ENCODE results near the gene SMYD3. TPM values are rescaled to one million over a fixed set of nuclear protein-coding genes. Genes with fewer than 3 reads are reported as not detected.

Gene SMYD3
- total RNA-seq, 4 donors from 2014 or later = 11.6 to 26.9 (median 18.3) TPM

DNA sequence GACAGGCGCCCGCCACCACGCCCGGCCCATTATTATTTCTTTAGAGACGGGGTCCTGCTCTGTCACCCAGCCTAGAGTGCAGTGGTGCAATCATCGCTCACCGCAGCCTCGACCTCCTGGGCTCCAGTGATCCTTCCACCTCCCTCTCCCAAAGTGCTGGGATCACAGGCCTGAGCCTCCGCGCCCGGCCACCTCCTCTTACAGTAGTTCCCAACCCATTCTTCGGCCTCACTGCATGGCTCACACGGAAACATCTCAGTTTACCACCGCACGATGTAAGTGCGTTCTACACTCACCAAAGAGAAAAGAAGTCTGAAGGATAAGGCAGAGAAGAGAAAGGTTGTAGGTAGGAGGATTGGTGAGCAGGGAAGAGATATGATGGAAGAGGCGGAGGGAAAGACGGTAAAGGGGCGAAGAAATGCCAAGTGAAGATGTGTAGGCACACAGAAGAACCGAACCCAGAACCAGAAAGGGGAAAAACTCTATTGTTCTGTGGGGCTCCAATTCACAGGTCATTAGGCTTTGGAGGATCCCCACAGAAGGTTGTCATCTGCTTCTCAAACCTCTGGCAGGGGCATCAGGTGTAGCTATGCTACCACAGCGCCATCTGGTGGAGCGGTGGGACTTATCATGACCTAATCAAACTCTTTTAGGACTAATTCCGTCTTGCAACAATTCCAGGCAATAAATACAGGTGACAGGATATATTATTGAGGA is 504.2 kb downstream of the SMYD3 start:
- WGBS, 2 donors (ENCODE audit: low coverage in 1 of 2) = 55 to 56% methylated on average over 7 to 8 of the region's 23 CpGs
- Histone ChIP-seq H3K4me3 (no peak overlapping the region), H3K9me3 (no peaks in the 10 kb centered on the region), H3K36me3 (no peaks in the 10 kb centered on the region), H3K27ac (no peak overlapping the region), H3K4me1 (peaks cover 0 to 23% (median 0%) of the 10 kb centered on the region in 3 donors), H3K27me3 (no peaks in the 10 kb centered on the region)
- TF ChIP-seq EP300 (IDR thresholded peaks at IDR 0.05) = no peak
- TF ChIP-seq, protein P1, sequence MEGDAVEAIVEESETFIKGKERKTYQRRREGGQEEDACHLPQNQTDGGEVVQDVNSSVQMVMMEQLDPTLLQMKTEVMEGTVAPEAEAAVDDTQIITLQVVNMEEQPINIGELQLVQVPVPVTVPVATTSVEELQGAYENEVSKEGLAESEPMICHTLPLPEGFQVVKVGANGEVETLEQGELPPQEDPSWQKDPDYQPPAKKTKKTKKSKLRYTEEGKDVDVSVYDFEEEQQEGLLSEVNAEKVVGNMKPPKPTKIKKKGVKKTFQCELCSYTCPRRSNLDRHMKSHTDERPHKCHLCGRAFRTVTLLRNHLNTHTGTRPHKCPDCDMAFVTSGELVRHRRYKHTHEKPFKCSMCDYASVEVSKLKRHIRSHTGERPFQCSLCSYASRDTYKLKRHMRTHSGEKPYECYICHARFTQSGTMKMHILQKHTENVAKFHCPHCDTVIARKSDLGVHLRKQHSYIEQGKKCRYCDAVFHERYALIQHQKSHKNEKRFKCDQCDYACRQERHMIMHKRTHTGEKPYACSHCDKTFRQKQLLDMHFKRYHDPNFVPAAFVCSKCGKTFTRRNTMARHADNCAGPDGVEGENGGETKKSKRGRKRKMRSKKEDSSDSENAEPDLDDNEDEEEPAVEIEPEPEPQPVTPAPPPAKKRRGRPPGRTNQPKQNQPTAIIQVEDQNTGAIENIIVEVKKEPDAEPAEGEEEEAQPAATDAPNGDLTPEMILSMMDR (IDR thresholded peaks at IDR 0.05) = peak; percentile 74 to 92 (median 84)
- peak; percentile 58 for ATAC-seq

- H3K4me3 ChIP-seq = no peak overlapping the region
- TF ChIP-seq, protein P1 (IDR thresholded peaks at IDR 0.05) = no peak
- TF ChIP-seq POLR2A (IDR thresholded peaks at IDR 0.05) (no peak), EP300 (IDR thresholded peaks at IDR 0.05) (no peak)
- ATAC-seq = no peak
- no peaks in the 10 kb centered on the region for H3K9me3 ChIP-seq
- no peaks in the 10 kb centered on the region for H3K27me3 ChIP-seq
- no peaks in the 10 kb centered on the region for H3K36me3 ChIP-seq
- H3K4me1 ChIP-seq = peaks cover 0 to 27% (median 0%) of the 10 kb centered on the region in 3 donors
- WGBS, 2 donors (ENCODE audit: low coverage in 1 of 2) = 77 to 82% methylated on average over 4 to 9 of the region's 9 CpGs
- H3K27ac ChIP-seq = no peak overlapping the region
These were observed 505.2 kb downstream of the SMYD3 start for GRCh38 chr1:246001837-246002230.

- WGBS, 2 donors (ENCODE audit: low coverage in 1 of 2) = 70 to 94% methylated on average over 7 to 9 of the region's 9 CpGs
- ATAC-seq = no peak
These were observed 505.8 kb downstream of the SMYD3 start for GRCh38 chr1:246001142-246001836.

DNA sequence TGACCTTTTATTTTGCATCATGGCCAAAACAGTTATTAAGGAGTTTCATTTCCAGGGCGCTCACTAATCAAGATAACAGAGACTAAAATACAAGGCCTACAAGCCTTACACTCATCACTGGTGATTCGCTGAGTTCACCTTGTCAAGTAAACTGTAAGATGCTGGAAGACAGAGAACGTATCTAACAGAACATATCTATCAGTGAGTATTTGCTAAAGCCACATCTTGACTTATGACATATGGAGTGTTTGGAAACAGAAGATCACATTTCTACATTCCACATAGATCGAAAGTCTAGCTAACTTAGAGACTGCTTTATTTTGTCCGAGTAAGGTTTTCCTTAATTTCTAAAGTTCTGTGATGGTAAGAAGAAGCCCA is 506.5 kb downstream of the SMYD3 start:
- WGBS, 2 donors (ENCODE audit: low coverage in 1 of 2) = 97 to 100% methylated on average over 4 to 5 of the region's 5 CpGs
- no peak overlapping the region for H3K27ac ChIP-seq
- H3K36me3 ChIP-seq = no peaks in the 10 kb centered on the region
- TF ChIP-seq POLR2A (IDR thresholded peaks at IDR 0.05) (no peak), POLR2AphosphoS5 (IDR thresholded peaks at IDR 0.05) (no peak), EP300 (IDR thresholded peaks at IDR 0.05) (no peak)
- TF ChIP-seq, protein P1 (IDR thresholded peaks at IDR 0.05) = no peak
- H3K4me3 ChIP-seq = no peak overlapping the region
- H3K27me3 ChIP-seq = no peaks in the 10 kb centered on the region
- peaks cover 0 to 27% (median 0%) of the 10 kb centered on the region in 3 donors for H3K4me1 ChIP-seq
- ATAC-seq = no peak
- no peaks in the 10 kb centered on the region for H3K9me3 ChIP-seq

More at GRCh38 chr1:246001142-246001836, 505.8 kb downstream of the SMYD3 start:
- Histone ChIP-seq H3K36me3 (no peaks in the 10 kb centered on the region), H3K27ac (no peak overlapping the region), H3K9me3 (no peaks in the 10 kb centered on the region), H3K4me1 (peaks cover 0 to 27% (median 0%) of the 10 kb centered on the region in 3 donors), H3K27me3 (no peaks in the 10 kb centered on the region), H3K4me3 (no peak overlapping the region)
- TF ChIP-seq, protein P1 (IDR thresholded peaks at IDR 0.05) = no peak
- TF ChIP-seq POLR2AphosphoS5 (IDR thresholded peaks at IDR 0.05) = no peak
- no peak for TF ChIP-seq POLR2A (IDR thresholded peaks at IDR 0.05)
- no peak for TF ChIP-seq EP300 (IDR thresholded peaks at IDR 0.05)

Data from gastroesophageal sphincter (tissue), 4 donors.